Parathyroid adenoma (tissue), 2 donors: ENCODE measurements around the gene CDRT4.

Experiments used
- H2AFZ ChIP-seq: fragments of 300-600 bp; sonication (generic); one replicate; pipeline ENCODE4 v1.7.0; 2017; ENCODE audit warnings: antibody characterized with exemption, mild to moderate bottlenecking
- H3K27ac ChIP-seq: fragments of 300-600 bp; sonication (generic); one replicate; pipeline ENCODE4 v1.7.0; 2017
- H3K27me3 ChIP-seq: fragments of 300-600 bp; sonication (generic); one replicate; pipeline ENCODE4 v1.7.0; 2017; ENCODE audit warnings: low read length; ENCODE audit not compliant: control insufficient read depth, insufficient read depth
- H3K36me3 ChIP-seq: fragments of 300-600 bp; sonication (generic); one replicate; pipeline ENCODE4 v1.7.0; 2017; ENCODE audit warnings: low read length; ENCODE audit not compliant: control insufficient read depth, insufficient read depth
- H3K4me1 ChIP-seq: fragments of 300-600 bp; sonication (generic); one replicate; pipeline ENCODE4 v1.7.0; 2017; ENCODE audit warnings: control low read depth
- H3K4me2 ChIP-seq: fragments of 300-600 bp; sonication (generic); one replicate; pipeline ENCODE4 v1.7.0; 2017; ENCODE audit warnings: low read length
- H3K4me3 ChIP-seq: fragments of 300-600 bp; sonication (generic); one replicate; pipeline ENCODE4 v1.7.0; 2017; ENCODE audit warnings: low read depth, low read length
- H3K79me2 ChIP-seq: fragments of 300-600 bp; sonication (generic); one replicate; pipeline ENCODE4 v1.7.0; 2017; ENCODE audit warnings: control low read depth
- H3K9ac ChIP-seq: fragments of 300-600 bp; sonication (generic); one replicate; pipeline ENCODE4 v1.7.0; 2017; ENCODE audit warnings: mild to moderate bottlenecking
- H3K9me3 ChIP-seq: fragments of 300-600 bp; sonication (generic); one replicate; pipeline ENCODE4 v1.7.0; 2017; ENCODE audit warnings: low read length; ENCODE audit not compliant: control insufficient read depth
- CTCF ChIP-seq: fragments of 300-600 bp; sonication (generic); IDR thresholded peaks from one replicate; pipeline ENCODE4 v1.7.0; 2017; ENCODE audit warnings: antibody characterized with exemption, mild to moderate bottlenecking
- donor health status: primary hyperparathyroidism.

CDRT4 gene

DNA sequence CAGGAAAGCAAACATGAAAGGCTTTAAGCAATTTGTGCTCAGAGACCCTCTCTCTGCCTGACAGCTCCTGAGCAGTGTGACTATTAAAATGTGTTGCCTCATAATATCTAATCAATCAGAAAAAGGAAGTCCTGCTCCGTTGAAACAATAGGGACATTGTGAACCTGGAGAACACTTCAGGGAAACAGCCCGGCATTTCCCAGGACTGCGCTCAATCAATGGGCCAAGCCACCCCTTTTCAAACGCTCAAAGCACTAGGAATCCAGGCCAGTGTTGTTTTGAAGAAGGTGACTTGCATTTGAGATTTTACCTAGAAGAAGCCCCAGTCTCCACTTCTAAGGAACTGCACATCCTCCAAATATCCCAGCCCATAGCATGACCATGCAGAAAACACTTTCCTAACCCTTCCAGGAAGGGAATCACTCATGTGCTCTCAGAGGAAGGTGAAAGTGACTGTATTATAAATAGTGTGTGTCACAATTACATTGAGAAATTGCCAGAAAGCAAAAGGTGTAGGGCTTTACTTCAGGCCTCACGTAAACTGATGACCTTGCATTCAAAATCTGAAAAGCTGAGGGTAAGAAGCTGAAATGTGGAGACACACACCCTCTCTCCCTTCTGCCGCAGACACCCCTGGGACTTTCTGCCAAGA lies 19.4 kb downstream of the CDRT4 start:
- H3K27ac ChIP-seq, result no peak overlapping the region
- H2AFZ ChIP-seq, result no peak overlapping the region
- H3K79me2 ChIP-seq, result no peaks in the 10 kb centered on the region
- no peaks in the 10 kb centered on the region for H3K27me3 ChIP-seq
- H3K4me1 ChIP-seq, result peaks cover 9% of the 10 kb centered on the region
- H3K4me3 ChIP-seq, result no peak overlapping the region
- no peaks in the 10 kb centered on the region for H3K9me3 ChIP-seq
- H3K9ac ChIP-seq, result no peak overlapping the region
- TF ChIP-seq CTCF, result no peak
- no peaks in the 10 kb centered on the region for H3K36me3 ChIP-seq
- no peak overlapping the region for H3K4me2 ChIP-seq

DNA sequence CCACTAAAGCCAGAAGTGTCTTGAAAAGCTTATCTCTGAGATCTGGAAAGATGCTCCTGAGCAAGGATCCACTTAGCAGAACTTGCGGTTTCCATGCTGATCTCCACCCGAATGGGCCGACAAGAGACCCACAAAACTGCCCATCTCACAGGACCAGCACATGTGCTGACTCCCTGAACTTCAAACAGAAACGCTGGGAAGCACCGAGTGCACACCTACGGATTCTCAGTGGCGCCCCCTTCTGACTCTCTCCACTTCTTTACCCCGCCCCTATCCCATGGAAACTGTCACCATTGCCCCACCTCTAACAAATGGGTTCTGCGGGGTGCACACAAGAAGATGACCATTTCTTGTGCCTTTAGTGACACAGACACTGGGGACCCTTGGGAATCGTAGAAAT lies 21.4 kb downstream of the CDRT4 start:
- Histone ChIP-seq H3K4me2 (no peak overlapping the region), H3K79me2 (no peaks in the 10 kb centered on the region), H3K4me3 (no peak overlapping the region), H3K9me3 (no peaks in the 10 kb centered on the region), H2AFZ (no peak overlapping the region), H3K36me3 (no peaks in the 10 kb centered on the region), H3K27me3 (no peaks in the 10 kb centered on the region), H3K9ac (no peak overlapping the region), H3K4me1 (peaks cover 9% of the 10 kb centered on the region), H3K27ac (no peak overlapping the region)
- no peak for TF ChIP-seq CTCF

DNA sequence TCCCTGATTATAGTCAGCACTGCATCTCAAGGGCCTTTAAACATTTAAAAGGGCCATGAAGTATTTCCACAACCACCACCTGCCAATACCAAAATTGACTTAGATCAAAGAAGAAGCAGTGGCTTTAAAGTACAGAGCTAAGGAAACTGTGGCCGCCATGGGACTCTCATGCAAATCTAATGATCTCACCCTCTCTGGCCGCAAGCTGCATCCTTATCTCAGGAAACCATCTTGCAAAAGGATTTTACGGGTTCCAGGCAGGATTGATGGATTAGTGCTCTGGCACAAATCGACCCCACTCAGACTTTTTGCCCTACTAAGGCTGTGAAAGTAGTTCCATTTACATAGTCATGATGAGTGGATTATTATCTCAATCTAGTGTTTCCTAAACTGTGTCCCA lies 22.6 kb downstream of the CDRT4 start:
- Histone ChIP-seq H3K79me2 (no peaks in the 10 kb centered on the region), H3K9me3 (no peaks in the 10 kb centered on the region), H3K4me3 (no peak overlapping the region), H3K4me2 (no peak overlapping the region), H3K4me1 (peaks cover 9% of the 10 kb centered on the region), H3K36me3 (no peaks in the 10 kb centered on the region), H3K27me3 (no peaks in the 10 kb centered on the region), H3K9ac (no peak overlapping the region), H3K27ac (no peak overlapping the region), H2AFZ (no peak overlapping the region)
- no peak for TF ChIP-seq CTCF

DNA sequence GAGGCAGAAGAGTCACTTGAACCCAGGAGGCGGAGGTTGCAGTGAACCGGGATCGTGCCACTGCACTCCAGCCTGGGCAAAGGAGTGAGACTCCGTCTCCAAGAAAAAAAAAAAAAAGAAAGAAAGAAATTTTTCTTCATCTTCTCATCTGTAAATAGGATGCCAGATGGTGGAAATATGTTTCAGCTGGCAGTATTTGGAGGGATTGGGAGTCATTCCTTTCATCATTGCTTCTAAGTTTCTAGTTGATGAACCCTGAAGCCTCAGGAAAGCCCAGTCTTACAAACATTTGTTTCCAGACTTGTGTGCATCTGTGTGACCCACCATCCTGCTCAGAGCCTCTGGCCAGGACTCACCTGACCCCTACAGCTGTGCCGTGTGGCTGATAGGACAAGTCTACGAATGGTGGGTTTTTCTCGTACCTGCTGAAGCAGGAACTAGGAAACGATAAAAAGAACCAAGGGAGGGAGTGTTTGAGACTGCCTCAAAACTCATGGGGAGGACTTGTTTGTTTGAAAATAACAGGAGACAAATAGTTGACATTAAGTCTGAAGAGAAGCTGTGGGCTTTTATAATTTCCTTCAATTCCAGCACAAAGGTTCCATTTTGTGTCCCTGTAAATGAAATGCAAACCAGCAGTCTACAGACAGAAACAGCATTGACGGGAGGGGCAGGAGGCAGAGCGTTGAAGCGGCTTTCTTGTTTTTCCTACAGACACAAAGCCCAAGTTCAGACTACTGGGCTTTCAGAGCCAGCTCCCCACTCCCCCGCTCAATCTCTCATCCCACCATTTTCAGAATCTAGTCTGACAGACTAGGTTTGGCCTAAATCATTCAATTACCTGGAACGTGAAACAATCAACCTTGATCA lies 24.9 kb downstream of the CDRT4 start:
- H3K27me3 ChIP-seq, result no peaks in the 10 kb centered on the region
- no peaks in the 10 kb centered on the region for H3K9me3 ChIP-seq
- no peak overlapping the region for H3K4me2 ChIP-seq
- H3K4me3 ChIP-seq, result no peak overlapping the region
- no peak overlapping the region for H3K9ac ChIP-seq
- H3K27ac ChIP-seq, result no peak overlapping the region
- H3K36me3 ChIP-seq, result no peaks in the 10 kb centered on the region
- H2AFZ ChIP-seq, result no peak overlapping the region
- no peak for TF ChIP-seq CTCF
- H3K79me2 ChIP-seq, result no peaks in the 10 kb centered on the region
- peaks cover 3% of the 10 kb centered on the region for H3K4me1 ChIP-seq
